Inflammatory macrophage (primary cell): ENCODE results near the gene PIAS1.
A peak's percentile ranks its signal among the peaks of the same experiment; 100 is the strongest.

ENCODE experiments used
- DNase-seq, 2 donors: peaks; one replicate each; pipeline ENCODE4 v3.0.0-alpha.2; 2020 to 2022

PIAS1 gene

DNA sequence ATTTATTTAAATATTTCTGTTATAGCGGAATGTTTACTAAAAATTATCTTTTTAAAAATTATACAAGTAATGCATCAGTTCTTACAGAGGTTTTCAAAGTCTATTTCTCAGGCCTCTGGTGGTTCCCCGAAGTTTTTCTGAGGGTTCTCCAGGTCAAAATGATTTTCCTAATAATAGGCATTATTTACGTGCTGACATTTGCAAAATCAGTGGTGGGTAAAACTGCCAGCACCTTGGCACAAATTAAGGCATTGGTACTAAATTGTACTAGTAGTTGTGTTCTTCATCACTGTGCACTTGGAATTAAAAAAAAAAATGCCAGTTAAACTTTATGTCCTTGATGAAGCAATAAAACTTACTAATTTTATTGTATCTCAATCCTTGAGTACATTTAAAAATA is 9.5 kb downstream of the PIAS1 start:
- DNase-seq: no peak

DNA sequence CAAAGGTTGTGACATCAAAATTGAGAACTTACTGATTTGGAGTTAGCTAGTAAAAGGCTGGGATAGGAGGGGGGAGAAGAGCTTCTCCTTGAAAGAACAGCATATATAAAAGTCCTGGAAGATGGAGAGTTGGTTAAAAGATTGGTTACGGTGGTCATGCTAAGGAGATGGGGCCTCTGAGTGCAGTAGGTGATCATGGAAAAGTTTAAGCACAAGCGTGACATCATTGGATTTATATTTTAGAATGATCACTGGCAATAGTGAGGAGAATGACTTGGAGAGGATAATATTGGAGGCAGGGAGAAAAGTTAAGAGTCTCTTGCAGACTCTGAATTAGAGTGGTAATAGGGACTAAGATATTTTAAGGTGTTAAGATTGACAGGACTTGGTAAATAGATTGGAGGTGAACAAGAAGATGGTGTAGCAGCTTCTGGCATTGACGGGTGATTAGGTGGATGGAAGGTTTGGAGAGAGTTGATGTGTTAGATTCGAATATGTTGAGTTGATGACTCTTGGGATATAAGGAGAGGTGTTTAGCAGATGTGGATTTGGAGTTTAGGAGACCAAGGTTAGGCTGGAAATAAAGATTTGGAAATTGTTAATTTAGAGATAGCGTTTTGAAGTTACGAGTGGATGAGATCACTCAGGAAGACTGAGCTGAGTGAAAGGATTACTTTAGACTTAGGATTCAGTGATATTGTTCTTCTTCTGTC is 19.6 kb downstream of the PIAS1 start:
- DNase-seq: no peak

DNA sequence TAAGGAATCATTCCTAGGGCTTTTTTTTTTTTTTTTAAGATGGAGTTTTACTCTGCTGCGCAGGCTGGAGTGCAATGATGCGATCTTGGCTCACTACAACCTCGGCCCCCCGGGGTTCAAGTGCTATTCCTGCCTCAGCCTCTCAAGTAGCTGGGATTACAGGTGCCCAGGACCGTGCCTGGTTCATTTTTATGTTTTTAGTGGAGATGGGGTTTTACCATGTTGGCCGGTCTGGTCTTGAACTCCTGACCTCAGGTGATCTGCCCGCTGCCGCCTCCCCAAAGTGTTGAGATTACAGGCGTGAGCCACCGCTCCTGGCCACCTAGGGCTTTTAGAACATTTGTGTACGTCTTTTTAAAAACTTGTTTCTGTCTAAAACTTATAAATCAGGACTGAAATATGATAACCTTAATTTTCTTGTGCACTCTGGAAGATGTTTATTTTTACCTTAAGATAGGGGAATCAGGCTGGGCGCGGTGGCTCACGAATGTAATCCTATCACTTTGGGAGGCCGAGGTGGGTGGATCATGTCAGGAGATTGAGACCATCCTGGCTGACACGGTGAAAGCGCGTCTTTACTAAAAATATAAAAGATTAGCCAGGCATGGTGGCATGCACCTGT is 21.8 kb downstream of the PIAS1 start:
- DNase-seq: no peak

- DNase-seq: no peak
These were observed 24.2 kb downstream of the PIAS1 start for GRCh38 chr15:68078365-68078764.

GRCh38 chr15:68080334-68080733 is 26.2 kb downstream of the PIAS1 start:
- no peak for DNase-seq

DNA sequence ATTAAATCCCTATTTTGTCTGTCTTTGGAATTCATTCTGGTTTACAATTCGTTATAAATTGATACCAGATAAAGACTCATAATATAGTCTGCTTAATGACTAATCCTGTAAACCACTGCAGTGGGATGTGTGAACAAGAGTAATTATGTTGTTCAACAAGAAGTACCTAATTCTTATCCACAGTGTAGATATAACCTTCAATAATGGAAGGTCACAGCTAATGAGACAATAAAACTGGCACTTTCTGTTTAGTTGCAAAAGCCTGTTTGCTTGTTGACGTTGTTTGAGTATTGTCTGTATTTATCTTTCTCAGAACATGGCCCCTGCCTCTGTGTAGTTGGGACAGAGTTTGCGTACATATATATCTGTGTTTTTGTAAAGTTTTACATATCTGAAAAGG is 26.7 kb downstream of the PIAS1 start:
- DNase-seq: no peak

GRCh38 chr15:68081869-68082505 is 27.9 kb downstream of the PIAS1 start:
- DNase-seq: no peak

- no peak for DNase-seq
These were observed 28.6 kb downstream of the PIAS1 start for GRCh38 chr15:68082735-68083134.

GRCh38 chr15:68083463-68083862 is 29.3 kb downstream of the PIAS1 start:
- no peak for DNase-seq

DNA sequence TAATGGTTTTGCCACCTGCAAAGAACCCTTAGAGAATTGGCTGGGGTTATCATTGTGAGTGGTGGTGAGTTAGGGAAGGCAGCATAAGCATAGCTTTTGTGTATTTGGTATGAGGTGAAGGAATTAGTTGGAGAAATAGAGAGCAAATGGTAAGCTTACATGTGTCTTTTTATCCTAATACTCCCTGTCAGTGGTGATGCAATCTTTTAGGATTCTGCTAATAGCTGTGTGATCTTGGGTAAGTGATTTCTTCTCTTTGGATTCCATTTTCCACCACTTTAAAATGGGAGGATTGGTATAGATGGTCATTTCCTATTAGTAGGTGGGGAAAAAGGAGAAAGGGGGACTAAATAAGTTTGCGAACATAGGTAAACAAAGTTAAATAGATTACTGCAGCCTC is 30.9 kb downstream of the PIAS1 start:
- DNase-seq: no peak

GRCh38 chr15:68091743-68092142 is 37.6 kb downstream of the PIAS1 start:
- no peak for DNase-seq

- no peak for DNase-seq
These were observed 42.0 kb downstream of the PIAS1 start for GRCh38 chr15:68096099-68096498.

DNA sequence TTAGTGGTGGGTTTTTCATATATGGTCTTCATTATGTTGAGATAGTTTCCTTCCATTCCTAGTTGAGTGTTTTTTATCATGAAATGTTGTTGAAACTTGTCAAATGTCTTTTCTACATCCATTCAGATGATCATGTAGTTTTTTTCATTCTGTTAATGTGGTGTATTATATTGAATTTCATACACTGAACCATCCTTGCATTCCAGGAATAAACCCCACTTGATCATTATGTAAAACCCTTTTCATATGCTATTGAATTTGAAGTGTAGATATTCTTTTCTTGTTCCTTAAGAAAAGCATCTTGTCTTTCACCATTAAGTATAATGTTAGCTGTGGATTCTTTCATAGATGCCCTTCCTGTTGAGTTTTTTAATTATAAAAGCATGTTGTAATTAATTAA is 42.9 kb downstream of the PIAS1 start:
- DNase-seq: no peak

- DNase-seq: no peak
These were observed 44.4 kb downstream of the PIAS1 start for GRCh38 chr15:68098465-68098864.

DNA sequence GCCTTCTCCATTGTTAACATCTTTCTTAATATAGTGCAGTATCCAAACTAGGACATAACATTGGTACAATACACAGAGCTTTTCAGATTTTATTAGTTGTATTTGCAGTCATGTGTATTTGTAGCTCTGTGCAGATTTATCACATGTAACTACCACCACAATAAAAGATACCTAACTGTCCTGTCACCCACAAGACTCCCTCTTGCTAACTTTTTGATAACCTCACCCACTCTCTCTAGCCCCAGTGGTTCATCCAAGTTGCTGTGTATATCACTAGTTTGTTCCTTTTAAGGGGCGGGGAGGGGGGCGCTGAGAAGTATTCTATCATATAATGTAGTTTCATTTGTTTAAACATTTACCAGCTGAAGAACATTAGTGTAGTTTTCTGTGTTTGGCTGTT is 46.1 kb downstream of the PIAS1 start:
- no peak for DNase-seq

DNA sequence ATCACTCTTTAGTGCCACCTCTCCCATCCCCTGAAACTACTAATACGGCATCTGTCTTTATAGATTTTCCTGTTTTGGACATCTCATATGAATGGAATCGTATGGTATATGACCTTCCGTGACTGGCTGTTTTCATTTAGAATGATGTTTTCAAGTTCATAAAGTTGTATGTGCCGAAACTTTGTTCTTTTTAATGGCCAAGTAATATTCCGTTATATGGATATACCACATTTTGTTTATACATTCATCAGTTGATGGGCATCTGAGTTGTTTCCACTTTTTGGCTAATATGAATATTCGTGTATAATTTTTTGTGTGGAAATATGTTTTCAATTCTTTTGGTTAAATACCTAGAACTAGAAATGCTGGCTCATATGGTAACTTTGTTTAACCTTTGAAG is 49.5 kb downstream of the PIAS1 start:
- DNase-seq: no peak

DNA sequence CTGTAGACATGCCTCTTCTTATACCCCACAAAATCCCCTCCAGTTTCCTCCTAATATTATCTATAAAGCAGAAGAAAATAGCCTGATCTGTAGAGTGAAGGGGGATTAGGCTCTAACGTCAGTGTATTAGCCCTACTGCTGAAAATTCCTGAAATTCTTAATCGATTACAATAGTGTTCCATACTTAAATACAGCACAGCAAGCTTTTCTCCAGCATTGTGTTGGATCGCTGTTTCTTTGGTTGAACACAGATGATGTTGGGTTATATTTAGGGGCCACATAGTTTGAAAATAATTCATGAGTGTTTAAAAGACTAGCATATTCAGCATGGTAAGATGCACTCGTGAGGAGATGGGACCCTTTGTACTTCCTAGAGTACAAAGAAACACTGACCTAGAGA is 52.5 kb downstream of the PIAS1 start:
- DNase-seq: no peak

GRCh38 chr15:68107142-68107541 is 53.0 kb downstream of the PIAS1 start:
- DNase-seq: no peak

DNA sequence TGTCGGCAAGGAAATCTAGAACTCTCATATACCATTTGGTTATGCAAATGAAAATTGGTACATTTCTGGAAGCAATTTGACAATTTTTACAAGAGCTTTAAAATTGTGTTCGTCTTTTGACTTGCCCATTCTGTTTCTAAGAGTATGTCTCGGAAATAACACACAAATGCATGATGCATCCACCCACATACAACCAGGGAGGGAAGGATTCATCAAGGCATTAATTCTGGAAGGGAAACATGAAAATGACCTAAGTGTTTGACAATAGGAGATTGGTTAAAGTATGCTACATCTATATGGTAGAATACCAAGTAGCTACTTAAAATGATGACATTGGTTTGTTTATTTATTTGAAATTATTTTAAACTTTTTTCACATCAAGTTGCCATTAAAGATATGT is 58.6 kb downstream of the PIAS1 start:
- peak in 1 of 2 donors; percentile 22 for DNase-seq

DNA sequence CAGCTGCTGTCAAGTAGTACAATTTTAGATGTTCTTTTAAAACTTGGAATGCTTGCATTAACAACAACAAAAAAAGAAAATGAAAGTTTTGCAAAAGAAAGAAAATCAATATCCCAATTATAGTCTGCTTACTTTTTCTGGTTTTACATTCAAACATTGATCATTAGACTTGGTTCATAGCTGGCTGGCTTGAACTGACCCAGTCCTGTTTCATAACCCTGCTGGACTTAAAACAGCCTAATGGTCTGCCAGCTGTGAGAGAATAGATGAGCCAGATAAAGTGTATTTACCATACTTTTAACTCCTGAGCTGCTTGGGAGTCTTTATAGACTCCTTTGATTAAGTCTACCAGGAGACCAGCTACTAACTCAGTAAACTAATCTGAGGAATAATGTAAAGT is 59.2 kb downstream of the PIAS1 start:
- no peak for DNase-seq

DNA sequence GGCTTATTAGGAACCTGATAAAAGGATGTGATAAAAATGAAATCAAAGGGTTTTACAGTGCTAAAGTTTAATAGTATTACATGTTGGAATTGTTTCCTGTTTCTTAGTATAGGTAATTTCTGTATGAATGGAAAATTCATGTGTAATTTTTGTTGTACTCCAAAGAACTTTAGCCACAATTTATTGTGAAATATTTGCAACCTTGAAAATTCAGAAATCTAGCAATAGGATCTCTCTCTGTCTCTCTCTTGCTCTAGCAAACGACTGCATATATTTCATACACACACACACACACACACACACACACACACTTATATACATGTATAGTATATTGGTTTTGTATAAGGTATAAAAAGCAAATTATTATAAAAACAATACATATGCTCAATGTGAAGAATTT is 59.6 kb downstream of the PIAS1 start:
- no peak for DNase-seq

- no peak for DNase-seq
These were observed 60.2 kb downstream of the PIAS1 start for GRCh38 chr15:68114356-68114755.

DNA sequence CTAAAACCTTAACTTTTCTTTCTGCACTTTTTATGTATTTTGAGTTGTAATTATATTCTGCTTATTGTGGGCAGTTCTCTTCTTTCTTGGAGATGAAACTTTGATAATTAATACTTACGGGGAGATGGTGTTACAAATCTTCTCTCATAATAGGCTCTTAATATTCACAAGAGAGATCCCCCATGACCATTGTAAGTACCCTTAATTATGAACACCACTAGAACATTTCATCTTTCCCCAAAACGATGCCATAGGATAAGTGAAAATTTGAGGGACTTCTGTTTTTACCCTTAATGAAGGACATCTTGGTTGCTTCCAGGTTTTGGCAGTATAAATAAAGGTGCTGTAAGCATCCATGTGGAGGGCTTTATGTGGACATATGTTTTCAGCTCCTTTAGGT is 60.7 kb downstream of the PIAS1 start:
- DNase-seq: no peak

GRCh38 chr15:68124700-68125099 is 70.6 kb downstream of the PIAS1 start:
- DNase-seq: no peak
